OCI-M1 (cell line): Measurements from ENCODE around the gene RSRC1.
"Not testable (repeated sequence)": the region's sequence is repeated elsewhere in the genome, so short reads cannot be mapped to it uniquely, and the experiment has no call there.

Source experiments
- DNase-seq: peaks from one replicate; lab custom pipeline; 2025; lab: John Stamatoyannopoulos, UW

Gene RSRC1

GRCh38 chr3:158404131-158404718 is 294.3 kb downstream of the RSRC1 start:
- no peak for DNase-seq

DNA sequence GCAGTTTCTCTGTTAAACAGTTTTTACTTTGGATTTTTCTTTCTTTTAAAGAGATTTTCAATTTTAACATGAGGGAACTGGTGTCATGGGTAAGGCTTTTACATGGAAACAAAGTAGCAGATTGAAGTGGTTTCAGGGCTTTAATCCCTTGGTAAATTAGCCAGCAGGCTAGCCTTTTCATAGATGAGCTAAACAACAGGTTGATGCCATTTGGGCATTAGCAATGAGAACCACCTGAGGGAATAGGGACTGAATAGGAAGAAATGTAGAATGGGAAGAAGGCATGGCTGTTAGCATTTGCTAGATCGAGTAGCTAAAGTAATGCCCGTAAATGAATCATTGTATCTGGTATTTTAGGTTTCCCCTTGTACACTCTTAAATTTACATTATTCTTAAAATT is 295.6 kb downstream of the RSRC1 start:
- no peak for DNase-seq

DNA sequence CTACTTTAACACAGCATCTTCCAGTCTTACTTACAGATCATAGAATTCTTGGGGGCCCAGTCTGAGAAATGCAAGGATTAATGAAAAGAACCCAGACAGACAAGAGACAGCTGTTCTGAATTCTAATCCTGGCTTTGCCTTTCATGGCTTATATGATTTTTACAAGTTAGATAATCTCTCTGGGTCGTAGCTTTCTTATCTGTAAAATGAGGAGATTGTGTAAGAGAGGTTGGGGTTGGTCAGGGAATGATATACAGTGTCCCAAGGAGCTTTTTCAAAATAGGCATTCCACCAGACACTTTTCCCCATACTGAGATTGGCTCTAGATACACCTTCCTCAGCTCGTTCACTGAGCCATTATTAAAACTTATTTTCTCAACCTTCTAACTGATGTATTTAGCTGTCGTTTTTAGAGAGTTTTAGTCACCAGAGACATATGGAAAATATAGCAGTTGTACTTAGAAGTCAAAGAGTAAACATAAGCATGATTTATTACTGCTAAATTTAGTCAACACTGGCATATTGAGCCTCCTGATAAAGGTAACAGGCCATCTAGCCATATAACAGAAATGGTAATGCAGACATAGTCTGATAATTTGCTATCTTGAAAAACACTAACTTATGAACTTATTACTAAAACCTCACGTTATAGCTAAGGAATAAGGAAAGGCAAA is 298.1 kb downstream of the RSRC1 start:
- DNase-seq: peak; percentile 5

DNA sequence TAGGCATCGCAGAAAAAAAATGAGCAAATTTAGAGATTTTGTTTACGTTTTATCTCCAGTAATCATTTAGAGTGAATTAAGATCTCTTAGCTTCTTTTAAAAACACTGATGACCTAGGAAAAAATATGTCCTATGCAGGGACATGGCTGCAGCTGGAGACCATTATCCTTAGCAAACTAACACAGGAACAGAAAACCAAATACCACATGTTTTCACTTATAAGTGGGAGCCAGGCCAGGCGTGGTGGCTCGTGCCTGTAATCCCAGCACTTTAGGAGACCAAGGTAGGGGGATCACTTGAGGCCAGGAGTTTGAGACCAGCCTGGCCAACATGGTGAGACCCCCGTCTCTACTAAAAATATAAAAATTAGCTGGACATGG is 298.6 kb downstream of the RSRC1 start:
- DNase-seq: not testable (repeated sequence)

DNA sequence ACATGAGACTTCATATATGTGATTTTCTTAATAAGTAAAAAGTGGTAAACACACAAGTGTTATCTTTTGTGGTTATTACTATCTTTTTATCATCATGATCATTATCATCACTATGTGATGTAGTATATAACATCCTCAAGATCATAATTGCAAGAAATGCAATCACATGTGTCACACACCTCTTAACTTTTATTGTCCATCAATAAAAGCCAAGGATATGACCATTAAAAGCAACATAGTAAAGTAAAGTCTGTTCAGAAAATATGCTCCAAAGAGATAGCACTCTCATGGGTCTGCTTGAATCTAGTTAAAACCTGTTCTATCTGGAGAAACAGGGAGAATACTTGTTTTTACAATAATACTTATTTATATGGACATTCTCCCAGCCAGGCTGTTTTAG is 308.1 kb downstream of the RSRC1 start:
- DNase-seq: no peak

- no peak for DNase-seq
Measured at GRCh38 chr3:158419820-158420653, 310.1 kb downstream of the RSRC1 start.

GRCh38 chr3:158420654-158421396 is 310.9 kb downstream of the RSRC1 start:
- no peak for DNase-seq

- DNase-seq: no peak
Measured at GRCh38 chr3:158430448-158430847, 320.6 kb downstream of the RSRC1 start.

- DNase-seq: no peak
Measured at GRCh38 chr3:158430968-158431367, 321.1 kb downstream of the RSRC1 start.

DNA sequence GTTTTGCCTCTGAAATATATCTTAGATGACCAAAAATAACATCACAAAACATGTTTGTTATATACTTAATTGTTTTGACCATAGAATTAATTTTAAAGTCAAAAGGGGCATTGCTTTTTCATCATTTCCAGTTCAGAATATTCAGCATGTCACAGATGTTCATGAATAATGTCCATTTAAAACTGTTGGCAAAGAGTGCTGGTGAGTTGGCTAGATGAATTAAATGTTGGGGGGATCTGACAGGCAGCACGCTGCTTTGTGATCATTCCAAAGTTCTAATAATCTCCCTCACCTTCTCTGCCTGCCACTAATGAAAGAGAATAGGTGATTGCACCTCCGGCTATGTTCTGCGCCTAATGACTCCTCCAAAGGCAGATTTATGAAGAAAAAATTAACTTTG is 321.9 kb downstream of the RSRC1 start:
- DNase-seq: no peak

DNA sequence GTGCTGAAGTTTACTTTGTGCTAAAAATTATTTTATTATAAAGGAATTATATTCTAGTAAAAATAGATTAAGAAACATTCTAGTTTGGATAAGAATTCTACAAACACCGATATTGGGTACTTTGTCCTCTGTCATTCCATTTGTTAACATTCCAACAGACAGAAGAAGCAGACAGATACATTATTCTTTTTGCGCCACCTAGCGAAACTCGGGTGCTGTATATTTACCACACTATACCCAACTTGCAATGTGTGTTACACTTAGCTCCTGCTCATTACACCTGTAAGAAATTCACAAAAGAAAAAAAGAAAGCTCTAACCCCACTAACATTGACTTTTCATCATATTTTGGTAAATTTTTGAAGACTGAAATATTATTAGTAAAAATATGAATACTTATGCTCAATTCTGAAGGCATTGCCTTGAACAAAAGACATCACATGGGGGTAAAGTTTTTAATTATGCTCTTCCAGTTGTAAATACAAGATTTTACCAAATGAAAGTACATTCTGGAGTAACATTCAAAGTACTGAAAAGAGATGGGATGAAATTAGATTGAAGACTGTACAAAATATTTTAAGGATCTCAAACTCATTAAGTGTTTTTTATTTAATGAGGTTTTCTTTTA is 324.6 kb downstream of the RSRC1 start:
- DNase-seq: peak; percentile 71

- DNase-seq: no peak
Measured at GRCh38 chr3:158443632-158444031, 333.7 kb downstream of the RSRC1 start.

DNA sequence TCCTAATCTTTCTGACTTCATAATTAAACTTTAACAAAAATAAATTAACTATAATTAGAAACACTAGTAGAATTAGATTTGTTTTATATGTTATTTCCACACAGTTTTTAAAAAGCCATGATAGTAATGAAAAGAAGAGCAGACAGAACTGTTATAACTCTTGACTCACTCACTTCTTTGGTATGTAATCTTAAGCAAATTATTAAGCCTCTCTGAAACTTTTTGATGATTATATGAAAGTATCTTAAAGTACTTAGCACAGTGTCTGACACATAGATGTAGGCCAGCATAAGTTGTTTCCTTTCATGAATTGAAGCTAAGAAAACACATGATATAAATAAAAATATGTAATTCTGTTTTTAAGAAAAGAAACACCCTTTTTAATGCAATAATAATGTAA is 337.5 kb downstream of the RSRC1 start:
- no peak for DNase-seq

GRCh38 chr3:158451405-158452055 is 341.6 kb downstream of the RSRC1 start:
- peak; percentile 41 for DNase-seq

GRCh38 chr3:158452334-158452733 is 342.4 kb downstream of the RSRC1 start:
- no peak for DNase-seq

DNA sequence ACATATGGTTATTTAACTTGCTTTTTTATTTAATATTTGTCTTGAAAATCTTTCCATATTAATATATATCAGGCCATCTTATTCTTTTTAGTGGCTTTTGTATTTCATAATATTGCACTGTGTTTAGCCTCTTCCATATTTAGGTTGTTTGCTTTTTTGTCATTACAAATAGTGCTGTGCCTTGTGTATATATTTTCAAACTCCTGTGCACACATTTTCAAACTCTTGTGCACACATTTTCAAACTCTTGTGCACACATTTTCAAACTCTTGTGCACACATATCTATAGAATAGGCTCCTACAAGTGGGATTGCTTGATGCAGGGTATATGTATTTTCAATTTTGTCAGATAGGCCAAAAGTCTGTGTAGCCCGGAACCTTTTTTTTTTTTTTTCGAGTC is 343.1 kb downstream of the RSRC1 start:
- DNase-seq: no peak

DNA sequence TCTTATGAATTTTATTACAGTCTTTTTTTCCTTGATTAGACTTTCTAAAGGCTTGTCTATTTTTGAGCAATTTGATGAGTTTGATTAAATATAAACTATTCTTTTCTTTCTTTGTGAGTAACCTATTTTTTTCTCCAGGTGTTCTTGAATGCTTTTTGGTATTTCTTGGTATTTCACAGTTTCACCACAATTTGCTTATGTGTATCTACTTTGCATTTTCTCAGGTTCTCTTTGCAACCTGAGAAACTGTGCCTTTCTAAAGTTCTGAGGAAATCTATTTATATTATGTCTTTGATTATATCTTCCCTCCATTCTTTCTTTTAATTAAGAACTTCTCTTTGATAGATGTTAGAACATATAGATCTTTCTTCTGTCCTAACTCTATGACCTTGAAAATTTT is 344.0 kb downstream of the RSRC1 start:
- DNase-seq: no peak

GRCh38 chr3:158455406-158455805 is 345.5 kb downstream of the RSRC1 start:
- DNase-seq: no peak

GRCh38 chr3:158456114-158456513 is 346.2 kb downstream of the RSRC1 start:
- no peak for DNase-seq

DNA sequence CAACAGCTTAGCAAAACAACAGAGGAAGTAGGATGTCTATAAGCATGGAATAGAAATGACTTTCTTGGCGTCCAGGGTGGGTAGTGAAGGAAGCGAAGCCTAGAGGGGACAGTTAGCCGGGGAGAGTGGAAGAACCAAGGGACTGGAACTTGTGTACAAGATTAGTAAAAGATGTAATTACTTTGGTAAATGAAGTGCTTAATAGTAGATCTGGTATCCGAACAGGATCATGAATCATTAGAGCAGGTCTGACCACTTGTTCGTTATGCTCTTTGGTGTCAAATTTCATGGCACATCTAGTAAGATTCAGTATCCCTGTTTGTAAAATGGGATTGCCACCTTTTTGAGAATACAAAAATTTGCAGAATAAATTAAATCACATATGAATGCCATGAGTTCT is 348.6 kb downstream of the RSRC1 start:
- no peak for DNase-seq

- DNase-seq: no peak
Measured at GRCh38 chr3:158460926-158461325, 351.0 kb downstream of the RSRC1 start.

DNA sequence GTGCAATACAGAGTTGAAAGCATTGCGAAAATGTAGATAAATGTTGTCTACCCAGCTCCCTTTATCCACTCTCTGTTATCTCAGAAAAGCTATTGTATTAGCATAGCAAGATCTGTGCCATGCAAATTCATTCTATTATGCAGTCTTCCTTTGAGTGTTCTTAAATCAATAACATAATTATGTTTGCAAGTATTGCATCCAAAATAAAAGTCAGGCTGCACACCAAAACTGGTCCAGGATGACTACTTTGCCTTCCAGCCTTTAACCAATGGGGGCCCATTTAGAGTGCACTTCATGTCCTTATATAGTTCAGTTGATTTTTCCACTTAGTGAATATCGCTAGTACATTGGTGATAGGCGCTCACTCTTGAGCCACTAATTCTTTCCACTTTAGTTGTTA is 353.7 kb downstream of the RSRC1 start:
- no peak for DNase-seq
